Measurements from ENCODE around the gene EXOG.

GRCh38 chr3:38490281-38491030 lies 5.7 kb upstream of the EXOG start:
- no peak for TF ChIP-seq CTCF (IDR thresholded peaks at IDR 0.05)
- no peak for TF ChIP-seq POLR2A (IDR thresholded peaks at IDR 0.05)
